IPS-18c (cell line): ENCODE results near the gene NDUFS1.
"Not testable (repeated sequence)": the region's sequence is repeated elsewhere in the genome, so short reads cannot be mapped to it uniquely, and the experiment has no call there.

Experiments used
- H3K4me3 ChIP-seq: 2 replicates; pipeline ENCODE4 v1.7.0; 2013; ENCODE audit warnings: low read depth, mild to moderate bottlenecking, low read length, moderate library complexity; ENCODE audit not compliant: insufficient read depth
- H3K9me3 ChIP-seq: one replicate; pipeline ENCODE4 v1.6.1; 2013; ENCODE audit warnings: mild to moderate bottlenecking, low read length, moderate library complexity; ENCODE audit not compliant: control insufficient read depth, insufficient read depth

NDUFS1 gene

GRCh38 chr2:206159346-206160124 lies at the start of gene NDUFS1, which contains the start of gene EEF1B2:
Gene NDUFS1 (minus strand): TSS chr2:206159444. CDS start chr2:206153678, 5,766 bp downstream.
Gene EEF1B2 (plus strand): TSS chr2:206159895. CDS start chr2:206159980, 85 bp downstream.
- Histone ChIP-seq H3K9me3 (no peaks in the 10 kb centered on the region), H3K4me3 (peak within 1 kb of the TSS; percentile 92)

GRCh38 chr2:206208900-206209299 lies 49.7 kb upstream of the NDUFS1 start:
- Histone ChIP-seq H3K9me3 (no peaks in the 10 kb centered on the region), H3K4me3 (no peak overlapping the region)

GRCh38 chr2:206207316-206207715 lies 48.1 kb upstream of the NDUFS1 start:
- not testable (repeated sequence) for H3K9me3 ChIP-seq

GRCh38 chr2:206204710-206205109 lies 45.5 kb upstream of the NDUFS1 start:
- no peaks in the 10 kb centered on the region for H3K9me3 ChIP-seq
- no peak overlapping the region for H3K4me3 ChIP-seq

More at GRCh38 chr2:206207316-206207715, 48.1 kb upstream of the NDUFS1 start:
- H3K4me3 ChIP-seq = not testable (repeated sequence)

GRCh38 chr2:206203331-206203730 lies 44.1 kb upstream of the NDUFS1 start:
- H3K4me3 ChIP-seq = no peak overlapping the region
- no peaks in the 10 kb centered on the region for H3K9me3 ChIP-seq

GRCh38 chr2:206202446-206202845 lies 43.2 kb upstream of the NDUFS1 start:
- Histone ChIP-seq H3K9me3 (no peaks in the 10 kb centered on the region), H3K4me3 (no peak overlapping the region)

GRCh38 chr2:206201075-206201848 lies 42.0 kb upstream of the NDUFS1 start:
- Histone ChIP-seq H3K4me3 (no peak overlapping the region), H3K9me3 (no peaks in the 10 kb centered on the region)

- Histone ChIP-seq H3K9me3 (no peaks in the 10 kb centered on the region), H3K4me3 (no peak overlapping the region)
Observed at GRCh38 chr2:206198677-206199076, 39.4 kb upstream of the NDUFS1 start.

GRCh38 chr2:206193671-206194357 lies 34.6 kb upstream of the NDUFS1 start:
- H3K9me3 ChIP-seq = no peaks in the 10 kb centered on the region
- no peak overlapping the region for H3K4me3 ChIP-seq

GRCh38 chr2:206192157-206192556 lies 32.9 kb upstream of the NDUFS1 start:
- Histone ChIP-seq H3K4me3 (no peak overlapping the region), H3K9me3 (no peaks in the 10 kb centered on the region)

- H3K9me3 ChIP-seq = peaks cover 2% of the 10 kb centered on the region
- H3K4me3 ChIP-seq = no peak overlapping the region
Observed at GRCh38 chr2:206190689-206191088, 31.4 kb upstream of the NDUFS1 start.

- no peak overlapping the region for H3K4me3 ChIP-seq
- H3K9me3 ChIP-seq = peaks cover 2% of the 10 kb centered on the region
Observed at GRCh38 chr2:206190111-206190510, 30.9 kb upstream of the NDUFS1 start.

GRCh38 chr2:206189691-206190090 lies 30.4 kb upstream of the NDUFS1 start:
- Histone ChIP-seq H3K9me3 (peaks cover 2% of the 10 kb centered on the region), H3K4me3 (no peak overlapping the region)

GRCh38 chr2:206181526-206181925 lies 22.3 kb upstream of the NDUFS1 start:
- not testable (repeated sequence) for H3K4me3 ChIP-seq, H3K9me3 ChIP-seq

GRCh38 chr2:206176901-206177300 lies 17.7 kb upstream of the NDUFS1 start:
- Histone ChIP-seq H3K4me3 (no peak overlapping the region), H3K9me3 (peaks cover 6% of the 10 kb centered on the region)

- peaks cover 6% of the 10 kb centered on the region for H3K9me3 ChIP-seq
- no peak overlapping the region for H3K4me3 ChIP-seq
Observed at GRCh38 chr2:206176121-206176520, 16.9 kb upstream of the NDUFS1 start.

- no peak overlapping the region; the same call in 1 of the 2 replicates for H3K4me3 ChIP-seq
- peaks cover 8% of the 10 kb centered on the region for H3K9me3 ChIP-seq
Observed at GRCh38 chr2:206173147-206173546, 13.9 kb upstream of the NDUFS1 start.
